GM12878 (cell line): ENCODE results near the gene WNT5B. TPM values are rescaled to one million over a fixed set of nuclear protein-coding genes. Genes with fewer than 3 reads are reported as not detected.

Source experiments
- ATAC-seq: fragments of 200-7000 bp; cut with Tn5 transposase; 3 replicates; pipeline ENCODE4 v1.9.1; 2020; ENCODE audit warnings: mild to moderate bottlenecking, moderate library complexity
- BruUV-seq: library from RNA; stranded (reverse); fragments of 400-500 nt; replicated peaks from 2 replicates; lab custom pipeline; 2021; lab: Mats Ljungman, UMichigan
- CTCF ChIA-PET: fragments of 300-600 bp; sonication (Branson Sonifier 250); formaldehyde crosslinking; extraction: SDS; loops from one replicate; lab custom pipeline; 2021; ENCODE audit warnings: inconsistent platforms; lab: Yijun Ruan, JAX
- POLR2A ChIA-PET: fragments of 350-600 bp; formaldehyde crosslinking; extraction: SDS; loops from one replicate; lab custom pipeline; 2021; ENCODE audit warnings: inconsistent platforms; lab: Charles Lee
- RAD21 ChIA-PET: fragments of 300-600 bp; sonication (Branson Sonifier 250); formaldehyde crosslinking; loops from one replicate; lab custom pipeline; 2023; ENCODE audit warnings: antibody characterized with exemption; ENCODE audit not compliant: unreplicated experiment; lab: Charles Lee
- SMC1A ChIA-PET: fragments of 300-600 bp; sonication (Branson Sonifier 250); formaldehyde crosslinking; loops from one replicate; lab custom pipeline; 2023; ENCODE audit not compliant: unreplicated experiment, uncharacterized antibody; lab: Charles Lee
- DNase-seq: peaks from one replicate; pipeline ENCODE4 v3.0.0-alpha.2; 2011; ENCODE audit warnings: low read depth, low spot score
- FAIRE-seq: peaks from 3 replicates; lab custom pipeline; 2011; peaks lifted over from hg19 to GRCh38; lab: Jason Lieb, UNC
- H2AFZ ChIP-seq: 2 replicates; pipeline ENCODE4 v1.6.0; 2011; ENCODE audit warnings: low read depth, low read length, control low read depth; ENCODE audit not compliant: control insufficient read depth
- H3K27ac ChIP-seq: 2 replicates; pipeline ENCODE4 v1.5.1; 2011; ENCODE audit warnings: control low read depth; ENCODE audit not compliant: control insufficient read depth, insufficient read depth
- H3K27me3 ChIP-seq, 2 experiments: replicated peaks in 1 of 2; 2 replicates each; pipeline versions ENCODE4 v1.6.0 to v1.6.1; 2011; ENCODE audit warnings: low read length in 1 of 2; ENCODE audit not compliant: control insufficient read depth in 2 of 2, insufficient read depth in 2 of 2
- H3K36me3 ChIP-seq, 2 experiments: 2 replicates each; pipeline ENCODE4 v1.5.1; 2011; ENCODE audit warnings: low read length in 1 of 2; ENCODE audit not compliant: control insufficient read depth in 2 of 2, insufficient read depth in 2 of 2
- H3K4me1 ChIP-seq: 2 replicates; pipeline ENCODE4 v1.6.1; 2011; ENCODE audit warnings: mild to moderate bottlenecking, low read length, moderate library complexity, mixed read lengths; ENCODE audit not compliant: control insufficient read depth, insufficient read depth
- H3K4me2 ChIP-seq: 2 replicates; pipeline ENCODE4 v1.6.0; 2011; ENCODE audit warnings: control low read depth; ENCODE audit not compliant: control insufficient read depth, insufficient read depth
- H3K4me3 ChIP-seq: fragments of 200-600 bp; sonication (generic); 2 replicates; pipeline ENCODE4 v1.5.1; 2016
- H3K79me2 ChIP-seq: 2 replicates; pipeline ENCODE4 v1.6.0; 2011; ENCODE audit warnings: low read length; ENCODE audit not compliant: control insufficient read depth, insufficient read depth
- H3K9ac ChIP-seq: 2 replicates; pipeline ENCODE4 v1.8.0; 2011; ENCODE audit warnings: low read length, control low read depth, mixed read lengths; ENCODE audit not compliant: control insufficient read depth, insufficient read depth
- H3K9me3 ChIP-seq: replicated peaks from 3 replicates; pipeline ENCODE4 v1.5.1; 2011; ENCODE audit warnings: mild to moderate bottlenecking, low read length; ENCODE audit not compliant: control insufficient read depth, insufficient read depth
- H4K20me1 ChIP-seq: 2 replicates; pipeline ENCODE4 v1.6.0; 2011; ENCODE audit not compliant: control insufficient read depth, insufficient read depth
- CBFB ChIP-seq: IDR thresholded peaks from 2 replicates; pipeline ENCODE4 v1.6.1; 2016; ENCODE audit warnings: antibody characterized with exemption, low read depth
- ETV6 ChIP-seq, 2 experiments: fragments of 450-650 bp in 1 of 2; IDR thresholded peaks in 1 of 2; conservative IDR thresholded peaks in 1 of 2; 2 replicates each; pipeline ENCODE4 v1.6.1; 2014; ENCODE audit warnings: antibody characterized with exemption in 1 of 2, borderline replicate concordance in 1 of 2, low read depth in 1 of 2, mild to moderate bottlenecking in 1 of 2, moderate library complexity in 1 of 2
- HDAC6 ChIP-seq: fragments of 200-600 bp; sonication (generic); IDR thresholded peaks from one replicate; pipeline ENCODE4 v1.8.0; 2017; ENCODE audit warnings: antibody characterized with exemption; ENCODE audit not compliant: unreplicated experiment
- MYC ChIP-seq: IDR thresholded peaks from 2 replicates; pipeline ENCODE4 v1.6.1; 2011; ENCODE audit warnings: mild to moderate bottlenecking, low read length, moderate library complexity, inconsistent platforms; ENCODE audit not compliant: insufficient read depth, insufficient replicate concordance, insufficient read length, severe bottlenecking
- NR2C2 ChIP-seq: IDR thresholded peaks from 2 replicates; pipeline ENCODE4 v1.6.1; 2011; ENCODE audit warnings: borderline replicate concordance, low read depth; ENCODE audit not compliant: control insufficient read depth, insufficient read length
- PRDM15 ChIP-seq: fragments of 450-650 bp; formaldehyde crosslinking; IDR thresholded peaks from 2 replicates; pipeline ENCODE4 v1.4.0; 2020; ENCODE audit warnings: mild to moderate bottlenecking, moderate library complexity
- SUZ12 ChIP-seq: fragments of 200-600 bp; sonication (generic); IDR thresholded peaks from one replicate; pipeline ENCODE4 v1.6.1; 2018; ENCODE audit warnings: antibody characterized with exemption, mild to moderate bottlenecking; ENCODE audit not compliant: unreplicated experiment
- YY1 ChIP-seq: IDR thresholded peaks from 2 replicates; pipeline ENCODE4 v1.6.1; 2011; ENCODE audit warnings: low read depth, mild to moderate bottlenecking, low read length
- in situ Hi-C: fragments of 300-500 bp; cut with MboI; formaldehyde crosslinking; loops from 9 replicates; pipeline ENCODE4 v1.14.3; 2018; ENCODE audit warnings: mixed read lengths
- intact Hi-C: fragments of 100-400 bp; cut with micrococcal nuclease; formaldehyde crosslinking; loops from one replicate; pipeline ENCODE4 v1.14.2; 2022; ENCODE audit not compliant: unreplicated experiment
- polyA plus RNA-seq, 11 experiments: library from polyadenylated mRNA; depleted of rRNA in 4 of 11; unstranded in 6 of 11; stranded (reverse) in 5 of 11; fragments of >200 nt; fragmentation: Nextera tagmentation in 4 of 11; fragmentation: Illumina TruSeq in 1 of 11; extraction: Ambion mirVana in 4 of 11; extraction: Trizol in 1 of 11; gene quantifications; 1 replicate in 1 of 11; 2 replicates in 10 of 11; pipeline versions ENCODE4 v1.2.1 to v1.2.3, GENCODE V29; 2011 to 2016; ENCODE audit warnings: inconsistent platforms in 2 of 11, missing spikeins in 2 of 11, low read depth in 1 of 11
- total RNA-seq, 4 experiments: library from RNA; depleted of rRNA in 3 of 4; stranded (reverse); fragments of >200 nt in 3 of 4; fragmentation: Illumina TruSeq in 1 of 4; extraction: Trizol in 1 of 4; gene quantifications; 2 replicates each; pipeline versions ENCODE4 v1.2.1 to v1.2.3, GENCODE V29; 2013 to 2021

Gene WNT5B
- total and polyA plus RNA-seq, 10 of the 15 experiments (the other 5 are each of a cell fraction or from before 2014, with no cell fraction given), result 0.45 to 18.3 (median 5.4) TPM

- in situ Hi-C loops (no loop called here), intact Hi-C loops (loop anchor here (1.0 kb wide), 1 partner anchor 288 kb away; no protein-coding TSS in a partner anchor)
- no peaks in the 10 kb centered on the region for H3K79me2 ChIP-seq
- ATAC-seq (no peak), FAIRE-seq (no peak), DNase-seq (no peak)
- no peak overlapping the region for H2AFZ ChIP-seq
- no peaks in the 10 kb centered on the region for H3K36me3 ChIP-seq
- no peak for TF ChIP-seq NR2C2
- TF ChIP-seq YY1, result no peak
- no peak for TF ChIP-seq PRDM15 (CRISPR knock-in tag)
- no peak for TF ChIP-seq MYC
- no peak for TF ChIP-seq ETV6 (conservative IDR thresholded peaks at IDR 0.05 in 1 of 2, IDR thresholded peaks at IDR 0.05 in 1 of 2; ENCODE audit: borderline replicate concordance in 1 of 2, low read depth in 1 of 2)
- TF ChIP-seq SUZ12, result no peak
- TF ChIP-seq CBFB, result no peak
- no peak for TF ChIP-seq HDAC6
- ChIA-PET CTCF (interaction anchor here (1.0 to 20.1 kb wide), 11 partner anchors 8 to 288 kb away, joined by 3 to 434 read pairs (median 5); partner anchors contain the start of gene WNT5B), SMC1A (interaction anchor here (0.7 to 8.9 kb wide), 5 partner anchors 138 to 534 kb away, joined by 5 to 202 read pairs (median 11); no protein-coding TSS in a partner anchor), RAD21 (interaction anchor here (0.9 to 13.4 kb wide), 5 partner anchors 10 to 534 kb away, joined by 3 to 234 read pairs (median 7); no protein-coding TSS in a partner anchor), POLR2A (no interaction called here)
- no peaks in the 10 kb centered on the region for H3K27me3 ChIP-seq
- H3K4me3 ChIP-seq, result no peak overlapping the region
- no peaks in the 10 kb centered on the region for H3K4me1 ChIP-seq
- BruUV-seq, result no TSS peak
- H3K9me3 ChIP-seq, result no peaks in the 10 kb centered on the region
- no peak overlapping the region for H3K27ac ChIP-seq
- no peak overlapping the region for H3K4me2 ChIP-seq
- H4K20me1 ChIP-seq, result no peaks in the 10 kb centered on the region
- H3K9ac ChIP-seq, result no peak overlapping the region
Measured at GRCh38 chr12:1651946-1652345, 22.9 kb downstream of the WNT5B start.
